Femur (tissue), 1 donor: ENCODE data around the gene IQCM.

Source experiments
- DNase-seq: peaks from one replicate; pipeline ENCODE4 v3.0.0-alpha.2; 2017

Gene IQCM, protein sequence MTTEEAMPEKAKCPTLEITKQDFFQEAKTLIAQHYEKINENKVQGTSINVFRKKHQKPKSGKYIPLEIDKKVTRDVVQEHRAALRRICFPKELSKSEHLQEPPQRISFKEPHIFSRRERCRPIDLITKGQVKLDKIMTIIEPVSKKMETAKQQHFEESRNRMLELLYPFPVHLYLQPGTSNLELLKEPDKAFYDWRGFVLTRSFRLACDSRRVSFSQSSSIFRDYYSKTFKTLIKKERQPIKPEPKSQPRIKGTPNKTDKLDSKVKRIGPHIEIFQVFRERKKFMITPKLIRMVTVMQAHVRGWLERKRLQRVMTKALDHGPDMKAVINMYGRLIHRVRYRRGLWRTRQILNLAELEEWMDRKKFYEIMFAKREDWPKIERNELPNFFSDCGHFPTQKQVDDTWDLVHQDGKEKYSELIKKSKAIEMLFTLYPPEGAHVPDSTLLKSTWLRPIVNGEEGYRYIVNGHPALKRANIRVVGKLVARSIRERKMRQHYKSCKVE

DNA sequence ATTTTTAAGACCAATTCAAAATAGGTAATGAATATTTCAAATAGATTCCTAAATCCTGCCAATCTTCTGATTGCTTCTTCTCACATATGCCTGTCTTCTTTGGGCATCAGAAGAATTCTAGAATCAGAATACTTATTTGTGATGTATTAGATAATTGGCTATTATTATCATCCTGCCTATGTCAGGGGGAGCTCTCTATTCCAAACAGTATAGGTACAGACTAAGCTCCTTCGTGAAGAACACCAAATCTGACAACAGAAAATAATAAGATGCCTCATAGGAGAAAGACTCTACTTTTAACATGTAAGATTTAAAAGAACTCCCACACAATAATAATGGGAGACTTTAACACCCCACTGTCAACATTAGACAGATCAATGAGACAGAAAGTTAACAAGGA is at the start of gene IQCM:
Gene IQCM (minus strand): TSS at position 101 of the 400 bp plus-strand sequence. CDS start 73,152 bp downstream, outside the sequence.
- DNase-seq: no peak

DNA sequence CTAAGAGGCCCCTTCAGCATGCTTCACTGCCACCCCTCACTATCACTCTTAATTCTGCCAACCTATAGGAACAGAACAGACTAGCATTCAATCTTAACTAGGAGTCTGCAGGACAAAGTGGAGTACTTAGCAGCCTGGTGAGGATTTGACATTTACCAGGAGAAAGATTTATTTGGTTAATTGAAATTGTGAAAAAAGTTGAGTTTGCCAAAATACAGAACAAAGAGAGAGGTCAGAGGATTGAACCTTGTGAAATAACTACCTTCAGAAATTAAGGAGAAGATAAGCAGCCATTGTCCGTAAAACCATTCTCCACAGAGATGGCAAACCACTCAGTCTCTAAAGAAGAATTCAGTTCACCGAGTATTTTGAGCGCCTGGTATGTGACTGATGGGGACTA is 41.8 kb upstream of the IQCM start:
- DNase-seq: no peak

DNA sequence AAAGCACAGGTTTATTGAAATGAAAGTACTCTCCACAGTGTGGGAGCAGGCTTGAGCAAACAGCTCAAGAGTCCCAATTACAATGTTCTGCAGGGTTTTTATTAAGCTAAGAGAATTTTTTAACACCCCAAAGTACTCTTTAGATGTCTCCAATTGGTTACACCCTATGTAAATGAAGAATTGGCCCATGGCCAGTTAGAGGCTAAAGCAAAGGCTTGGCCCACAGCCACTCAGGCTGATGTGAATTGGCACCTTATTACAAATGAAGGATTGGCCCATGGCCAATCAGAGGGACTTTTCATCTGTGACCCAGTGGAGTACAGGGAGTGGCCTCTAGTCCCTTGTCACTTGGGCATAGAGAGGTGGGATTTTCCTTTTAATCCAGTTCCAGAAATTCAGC is 30.1 kb upstream of the IQCM start:
- no peak for DNase-seq

DNA sequence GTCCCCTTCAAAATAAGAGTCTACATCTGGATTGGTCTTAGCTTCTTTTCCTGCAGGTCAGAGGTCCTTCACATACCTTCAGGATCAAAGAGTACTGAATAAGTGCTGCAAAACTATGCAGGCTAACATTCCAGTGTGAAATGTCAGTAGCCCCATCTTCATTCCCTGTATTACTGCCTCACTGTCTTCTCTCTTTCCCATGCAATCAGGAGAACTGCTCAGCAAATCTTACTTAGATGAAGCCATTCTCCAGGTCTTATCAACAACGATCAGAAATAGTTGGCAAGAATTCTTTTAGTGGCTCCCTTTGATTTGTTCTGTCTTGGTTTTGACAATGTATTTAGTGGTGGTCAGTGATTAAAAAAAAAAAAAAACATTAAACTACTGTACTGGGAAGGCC is 26.0 kb upstream of the IQCM start:
- DNase-seq: no peak

DNA sequence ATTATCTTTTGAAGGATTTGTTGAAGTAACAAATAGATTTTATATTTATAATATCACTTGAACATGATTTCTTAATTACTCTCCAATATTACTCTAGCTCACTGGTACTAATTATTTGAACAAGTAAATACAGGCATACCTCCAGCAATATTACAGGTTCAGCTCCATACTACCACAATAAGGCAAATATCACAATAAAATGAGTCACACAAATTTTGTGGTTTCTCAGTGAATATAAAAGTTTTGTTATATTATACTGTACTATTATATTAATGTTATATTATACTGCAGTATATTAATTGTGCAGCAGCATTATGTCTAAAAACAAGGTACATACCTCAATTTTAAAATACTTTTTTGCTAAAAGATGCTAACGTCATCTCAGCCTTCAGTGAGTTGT is 22.4 kb upstream of the IQCM start:
- DNase-seq: no peak

DNA sequence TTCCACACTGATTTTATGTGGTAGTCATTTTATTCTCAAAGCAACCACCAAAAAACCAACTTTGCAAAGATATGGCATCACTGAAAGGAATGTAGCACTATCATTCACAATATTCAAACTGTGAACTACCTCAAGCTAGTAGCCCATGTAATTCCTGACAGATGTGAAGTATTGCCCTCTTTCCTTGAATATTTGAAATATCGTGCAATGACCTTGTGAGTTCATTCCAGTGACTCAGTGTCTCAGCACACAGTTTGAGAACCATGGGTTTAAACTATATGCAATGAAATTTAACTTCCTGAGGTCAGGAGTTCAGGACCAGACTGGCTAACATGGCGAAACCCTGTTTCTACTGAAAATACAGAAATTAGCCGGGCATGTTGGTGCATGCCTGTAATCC is 20.9 kb upstream of the IQCM start:
- no peak for DNase-seq

DNA sequence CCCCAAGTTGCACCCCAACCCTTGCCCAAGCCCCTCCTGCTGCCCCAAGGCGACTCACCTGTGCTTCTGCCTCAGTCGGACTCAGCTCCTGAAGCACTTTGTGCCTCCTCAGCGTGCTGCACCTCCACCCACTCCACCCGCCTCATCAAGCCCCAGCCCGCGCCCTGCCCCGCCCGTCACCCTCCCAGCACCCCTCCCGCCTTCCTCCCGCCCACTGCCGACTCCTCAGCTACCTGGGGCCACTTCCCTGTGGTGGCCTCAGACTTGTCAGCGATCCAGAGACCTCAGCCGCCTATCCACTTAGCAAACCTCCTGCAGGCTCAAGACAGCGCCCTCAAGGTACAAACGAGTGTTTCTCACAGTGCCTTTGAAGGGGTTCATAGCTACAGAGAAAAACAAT is 19.6 kb upstream of the IQCM start:
- peak; percentile 12 for DNase-seq

DNA sequence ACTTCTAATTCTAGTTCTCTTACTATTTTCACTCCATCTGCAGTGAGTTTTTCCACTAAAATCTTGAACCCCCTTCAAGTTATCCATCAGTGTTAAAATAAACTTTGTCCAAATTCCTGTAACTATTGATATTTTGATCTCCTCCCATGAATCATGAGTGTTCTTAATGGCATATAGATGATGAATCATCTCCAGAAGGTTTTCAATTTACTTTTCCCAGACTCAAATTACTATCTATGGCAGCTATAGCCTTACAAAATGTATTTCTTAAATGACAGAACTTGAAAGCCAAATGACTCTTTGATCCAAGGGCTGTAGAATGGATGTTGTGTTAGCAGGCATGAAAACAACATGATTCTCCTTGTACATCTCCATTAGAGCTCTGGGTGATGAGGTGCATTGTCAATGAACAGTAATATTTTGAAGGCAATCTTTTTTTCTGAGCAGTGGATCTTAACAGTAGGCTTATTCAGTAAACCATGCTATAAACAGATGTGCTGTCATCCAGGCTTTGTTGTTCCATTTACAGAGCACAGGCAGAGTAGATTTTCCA is 16.1 kb upstream of the IQCM start:
- no peak for DNase-seq

DNA sequence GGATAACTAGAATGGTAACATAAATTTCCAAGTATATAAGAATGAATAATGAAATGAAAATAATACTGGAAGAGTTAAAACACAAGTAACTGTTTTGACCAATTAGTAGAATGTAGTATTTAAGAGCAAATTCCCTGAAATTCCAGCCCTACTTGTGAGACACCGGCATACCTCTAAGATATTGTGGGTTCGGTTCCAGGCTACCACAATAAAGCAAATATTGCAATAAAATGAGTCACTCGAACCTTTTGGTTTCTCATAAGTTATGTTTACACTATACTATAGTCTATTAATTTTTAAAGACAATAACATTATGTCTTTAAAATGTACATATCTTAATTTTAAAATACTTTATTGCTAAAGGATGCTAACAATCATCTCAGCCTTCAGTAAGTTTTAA is 15.2 kb upstream of the IQCM start:
- DNase-seq: no peak

DNA sequence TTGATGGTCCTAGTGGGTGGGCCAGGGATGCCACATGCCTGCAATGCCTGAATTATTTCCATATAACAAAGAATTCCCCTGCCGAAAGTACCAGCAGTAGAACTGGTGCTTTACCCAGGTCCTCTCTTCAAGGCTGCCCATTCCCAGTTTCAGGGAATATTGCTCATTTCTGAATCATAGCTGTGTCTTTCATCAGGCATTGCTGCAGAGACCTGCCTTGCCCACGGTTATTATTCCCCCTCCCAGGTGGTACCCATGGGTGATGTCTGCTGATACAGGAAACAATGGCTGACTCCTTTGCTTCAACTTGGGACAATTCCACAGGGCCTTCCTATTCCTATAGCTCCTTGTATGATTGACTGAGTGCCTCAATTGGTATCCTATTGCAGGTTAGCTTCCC is 9.7 kb upstream of the IQCM start:
- no peak for DNase-seq

DNA sequence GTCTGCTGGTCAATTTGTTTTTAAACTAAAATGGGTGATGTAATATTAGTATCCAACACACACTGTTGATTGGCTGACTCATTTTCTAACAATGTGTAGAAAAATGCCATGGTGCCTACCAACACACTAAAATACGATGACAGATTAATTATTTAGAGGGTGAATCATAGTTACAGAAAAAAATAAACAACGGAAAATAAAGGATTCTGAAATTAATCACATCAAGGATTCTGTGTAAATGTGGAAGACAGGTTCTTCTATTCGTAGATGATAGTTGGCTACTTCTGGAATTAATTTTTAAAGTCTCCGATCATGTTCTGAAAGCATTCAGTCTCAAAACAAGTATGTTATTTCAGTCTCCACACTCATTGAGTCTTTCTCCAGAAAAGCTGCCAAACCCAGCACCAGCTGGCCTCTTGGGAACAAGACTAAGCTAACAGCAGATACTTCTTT is 8.2 kb upstream of the IQCM start:
- no peak for DNase-seq

DNA sequence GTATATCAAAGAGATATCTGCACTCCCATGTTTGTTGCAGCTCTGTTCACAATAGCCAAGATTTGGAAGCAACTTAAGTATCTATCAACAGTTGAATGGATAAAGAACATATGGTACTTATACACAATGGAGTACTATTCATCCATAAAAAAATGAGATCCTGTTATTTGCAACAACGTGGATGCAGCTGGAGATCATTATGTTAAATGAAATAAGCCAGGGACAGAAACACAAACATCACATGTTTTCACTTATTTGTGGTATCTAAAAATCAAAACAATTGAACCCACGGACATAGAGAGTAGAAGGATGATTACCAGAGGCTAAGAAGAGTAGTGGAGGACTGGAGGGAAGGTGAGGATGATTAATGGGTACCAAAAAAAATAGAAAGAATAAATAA is 14.2 kb downstream of the IQCM start:
- no peak for DNase-seq

DNA sequence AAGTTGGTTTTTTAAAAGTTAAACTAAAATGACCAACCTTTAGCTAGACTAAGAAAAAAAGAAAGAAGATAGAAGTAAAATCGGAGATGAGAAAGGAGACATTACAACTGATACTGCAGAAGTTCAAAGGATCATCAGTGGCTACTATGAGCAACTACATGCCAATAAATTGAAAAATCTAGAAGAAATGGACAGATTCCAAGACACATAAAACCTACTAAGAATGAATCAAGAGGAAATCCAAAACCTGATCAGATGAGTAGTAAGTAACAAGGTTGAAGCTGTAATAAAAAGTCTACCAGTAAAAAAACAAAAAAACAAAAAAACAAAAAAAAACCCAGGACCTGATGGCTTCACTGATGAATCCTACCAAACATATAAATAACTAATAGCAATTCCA is 16.1 kb downstream of the IQCM start:
- DNase-seq: no peak

DNA sequence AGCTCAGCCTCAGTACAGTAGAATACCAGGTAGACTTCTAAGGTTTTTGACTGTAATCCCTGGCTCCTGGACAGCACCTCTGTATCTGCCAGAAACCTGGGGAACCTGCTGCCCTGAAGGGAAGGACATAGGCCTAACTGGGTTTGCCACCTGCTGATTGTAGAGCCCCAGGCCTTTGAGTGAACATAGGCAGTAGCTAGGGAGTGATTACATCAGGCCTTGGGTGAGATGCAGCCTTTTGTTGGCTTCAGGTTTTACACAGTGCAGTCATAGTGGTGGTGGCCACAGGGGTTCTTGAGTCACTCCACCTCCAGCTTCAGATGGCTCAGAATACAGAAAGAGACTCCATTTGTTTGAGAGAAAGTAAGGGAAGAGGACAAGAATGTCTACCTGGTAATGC is 19.3 kb downstream of the IQCM start:
- DNase-seq: no peak

DNA sequence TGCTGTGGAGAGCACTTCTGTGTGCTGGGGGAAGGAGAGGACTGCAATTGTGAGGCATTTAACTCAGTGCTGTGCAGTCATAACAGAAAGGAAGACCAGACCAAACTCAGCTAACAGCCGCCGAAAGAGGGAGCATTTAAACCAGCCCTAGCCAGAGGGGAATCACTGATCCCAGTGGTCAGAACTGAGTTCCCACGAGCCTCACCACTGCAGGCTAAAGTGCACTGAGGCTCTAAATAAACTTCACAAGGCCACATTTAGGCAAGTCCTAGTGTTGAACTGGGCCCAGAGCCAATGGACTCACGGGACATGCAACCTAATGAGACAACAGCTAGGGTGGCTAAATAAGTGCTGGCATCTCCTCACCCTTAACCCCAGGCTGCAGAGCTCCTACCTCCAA is 20.4 kb downstream of the IQCM start:
- no peak for DNase-seq

DNA sequence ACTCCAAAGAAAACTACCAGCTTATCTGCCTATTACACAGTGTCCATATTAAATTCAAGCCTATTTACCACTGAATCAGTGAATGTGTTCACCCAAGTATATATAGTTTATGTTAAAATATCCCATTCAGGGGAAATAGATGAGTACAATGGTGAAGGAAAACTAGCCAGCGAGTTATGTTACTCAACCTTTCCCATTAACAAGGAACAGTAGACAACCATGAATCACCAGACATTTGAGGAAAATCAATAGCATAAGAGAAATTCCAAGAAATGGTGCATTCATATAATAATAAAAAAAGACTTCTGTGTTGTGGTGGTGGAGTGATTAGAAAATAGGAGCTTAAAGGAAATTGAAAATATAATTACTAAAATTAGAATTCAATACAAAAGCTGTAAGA is 21.3 kb downstream of the IQCM start:
- DNase-seq: no peak

DNA sequence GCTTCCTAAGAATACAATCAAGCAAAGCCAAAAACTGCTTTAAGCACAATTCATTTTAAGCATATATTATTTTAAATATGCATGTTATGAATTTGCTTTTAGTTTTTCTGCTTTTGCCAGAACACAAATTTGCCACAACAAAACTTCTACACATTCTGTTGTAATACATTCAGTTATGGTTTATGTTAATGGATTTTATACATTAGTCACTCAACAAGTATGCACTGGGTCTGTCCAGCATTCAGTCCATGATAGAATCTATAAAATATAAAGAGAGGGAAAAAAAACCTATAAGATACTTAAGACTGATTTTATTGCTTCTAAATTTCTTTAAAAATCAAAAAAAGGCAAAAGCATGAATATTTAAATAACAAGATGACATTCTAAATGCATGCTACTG is 22.2 kb downstream of the IQCM start:
- no peak for DNase-seq

DNA sequence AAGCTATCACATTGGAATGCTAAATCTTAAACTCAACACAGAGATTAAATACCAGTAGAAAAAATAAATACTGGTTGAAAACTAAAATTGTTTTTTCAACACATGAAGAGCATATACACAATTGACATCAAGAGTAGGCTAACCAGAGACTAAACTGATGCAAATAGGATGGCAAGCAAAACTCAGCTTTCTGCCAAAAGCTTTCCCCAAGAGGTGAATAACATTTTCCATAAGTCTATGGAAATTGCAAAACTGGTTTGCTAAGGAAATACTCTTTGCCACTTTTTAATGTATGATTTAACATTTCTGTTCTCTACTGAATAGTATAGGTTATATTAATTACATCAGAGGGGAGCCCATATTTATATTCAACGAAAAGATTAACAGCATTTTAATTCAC is 23.8 kb downstream of the IQCM start:
- DNase-seq: no peak

DNA sequence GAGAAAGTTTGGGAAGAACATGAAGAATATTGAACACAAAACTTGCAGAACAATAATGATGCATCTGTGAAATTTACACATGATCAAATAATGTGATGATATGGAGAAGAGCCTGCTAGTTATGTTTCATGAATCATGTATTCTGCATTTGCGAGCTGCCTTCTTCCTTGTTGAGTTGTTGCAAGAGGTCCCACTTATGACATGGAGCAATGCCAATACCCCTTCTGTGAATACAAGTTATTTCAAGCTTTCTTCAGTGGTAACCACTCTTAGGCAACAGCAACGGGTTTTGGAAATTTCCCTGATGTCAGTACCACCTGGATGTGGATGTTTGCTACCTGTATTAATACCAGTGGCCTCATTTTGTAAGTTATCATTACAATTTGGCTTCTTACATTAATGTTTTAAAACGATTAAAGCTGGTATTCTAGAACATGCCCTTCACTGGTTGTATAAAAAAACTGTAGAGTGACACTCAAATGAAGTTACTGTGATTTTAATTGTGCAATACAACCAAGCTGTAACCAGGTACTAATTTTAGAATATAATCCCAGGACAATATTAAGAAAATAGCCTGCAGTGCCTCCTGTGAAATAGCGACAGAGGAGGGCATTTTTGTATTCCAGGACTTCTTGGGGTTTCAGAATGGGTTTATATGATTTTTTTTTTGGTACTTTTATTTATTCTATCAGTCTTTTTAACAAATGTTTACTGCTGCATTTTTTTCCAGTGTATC is 25.3 kb downstream of the IQCM start:
- DNase-seq: no peak

DNA sequence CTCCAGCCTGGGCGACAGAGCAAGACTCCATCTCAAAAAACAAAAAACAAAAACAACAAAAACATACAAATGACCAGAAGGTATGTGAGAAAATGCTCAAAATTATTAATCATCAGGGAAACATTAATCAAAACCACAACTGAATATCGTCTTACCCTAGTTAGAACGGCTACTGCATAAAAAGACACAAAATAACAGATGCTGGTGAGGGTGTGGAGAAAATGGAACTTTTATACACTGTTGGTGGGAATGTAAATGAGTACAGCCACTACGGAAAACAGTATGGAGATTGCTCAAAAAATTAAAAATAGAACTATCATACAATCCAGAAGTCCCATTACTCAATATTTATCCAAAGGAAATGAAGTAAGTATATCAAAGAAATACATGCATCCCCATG is 27.3 kb downstream of the IQCM start:
- DNase-seq: no peak

DNA sequence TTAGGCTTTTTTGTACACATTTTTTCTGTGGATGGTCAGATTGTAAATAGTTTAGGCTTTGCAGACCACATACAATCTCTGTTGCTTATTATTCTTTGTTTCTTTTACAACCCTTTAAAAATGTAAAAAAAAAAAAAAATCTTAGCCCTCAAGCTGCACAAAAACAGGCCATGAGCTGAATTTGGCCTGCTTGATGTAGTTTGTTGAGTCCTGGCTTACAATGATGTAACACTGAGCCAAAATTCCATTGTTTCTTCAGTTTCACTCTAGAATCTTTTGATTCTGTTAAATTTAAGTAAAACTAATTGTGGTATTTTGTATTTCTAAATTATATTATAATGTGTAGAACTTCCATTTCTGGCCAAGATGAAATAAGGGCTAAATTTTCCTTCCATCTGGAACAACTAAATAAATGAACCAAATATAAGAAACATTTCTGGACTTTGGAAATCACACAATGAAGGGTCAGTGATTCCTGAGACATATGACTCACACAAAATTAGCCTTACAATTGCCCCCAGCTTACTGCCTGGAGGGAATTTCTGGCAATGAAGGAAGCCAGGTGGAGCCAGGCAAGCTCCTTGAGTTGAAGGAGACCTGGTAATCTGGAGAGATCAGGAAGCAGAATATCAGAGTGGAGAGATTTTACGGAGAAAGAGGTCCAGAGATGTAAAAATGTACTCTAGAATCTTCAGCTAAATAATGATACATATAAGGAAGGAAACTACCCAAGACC is 29.8 kb downstream of the IQCM start:
- DNase-seq: no peak

DNA sequence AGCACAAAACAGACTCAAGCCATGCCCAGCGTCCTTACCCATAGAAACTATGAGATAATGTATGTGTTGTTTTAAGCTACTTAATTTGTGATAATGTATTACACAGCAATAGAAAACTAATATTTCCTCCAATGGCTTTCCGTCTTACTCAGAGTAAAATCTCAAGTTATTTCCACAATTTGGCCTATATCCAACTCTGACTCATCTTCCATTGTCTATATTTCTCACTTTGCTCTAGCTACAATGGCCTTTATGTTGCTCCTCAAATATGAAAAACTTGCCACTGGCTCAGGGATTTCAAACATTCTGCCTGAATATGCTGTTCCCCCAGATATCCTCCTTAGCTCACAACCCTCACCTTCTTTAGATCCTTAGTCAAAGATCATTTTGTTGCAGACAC is 31.6 kb downstream of the IQCM start:
- no peak for DNase-seq

DNA sequence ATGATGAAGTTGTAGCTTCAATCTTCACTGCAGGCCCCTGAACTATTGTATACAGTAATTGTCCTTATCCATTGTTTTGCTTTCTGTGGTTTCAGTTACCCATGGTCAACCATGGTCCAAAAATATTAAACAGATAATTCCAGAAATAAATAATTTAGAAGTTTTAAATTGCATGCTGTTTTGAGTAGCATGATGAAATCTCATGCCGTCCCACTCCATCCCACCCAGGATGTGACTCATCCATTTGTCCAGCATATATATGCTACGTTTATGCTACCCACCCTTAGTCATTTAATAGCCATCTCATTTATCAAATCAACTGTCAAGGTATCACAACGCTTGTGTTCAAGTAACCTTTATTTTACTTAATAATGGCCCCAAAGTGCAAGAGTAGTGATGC is 34.5 kb downstream of the IQCM start:
- no peak for DNase-seq
